ENCODE measurements around the gene CAPZB.

GRCh38 chr1:19424651-19425570, 60.4 kb downstream of the CAPZB start:
- TF ChIP-seq POLR2A (IDR thresholded peaks at IDR 0.05; ENCODE audit: low read length) = no peak
- TF ChIP-seq GATA1 (IDR thresholded peaks at IDR 0.05; ENCODE audit: low read depth, low read length) = no peak

All from erythroblast (primary cell).